ENCODE results near the gene ZFR.
A peak's percentile ranks its signal among the peaks of the same experiment; 100 is the strongest.
"Not testable (repeated sequence)": the region's sequence is repeated elsewhere in the genome, so short reads cannot be mapped to it uniquely, and the experiment has no call there.

ZFR gene

GRCh38 chr5:32450952-32451351 is 6.4 kb upstream of the ZFR start:
- no peak for DNase-seq (ENCODE audit: low read depth)

- DNase-seq (ENCODE audit: low read depth) = peak; percentile 35
Observed at GRCh38 chr5:32449262-32449661, 4.7 kb upstream of the ZFR start.

GRCh38 chr5:32446630-32447029 is 2.1 kb upstream of the ZFR start:
- no peak for DNase-seq (ENCODE audit: low read depth)

- DNase-seq (ENCODE audit: low read depth) = no peak
Observed at GRCh38 chr5:32445831-32446614, 1.5 kb upstream of the ZFR start.

- DNase-seq (ENCODE audit: low read depth) = no peak
Observed at GRCh38 chr5:32445287-32445758, 783 bp upstream of the ZFR start.

GRCh38 chr5:32443541-32444430 is 754 bp downstream of the ZFR start:
- peak; percentile 55 for DNase-seq (ENCODE audit: low read depth)

- DNase-seq (ENCODE audit: low read depth) = peak; percentile 62
Observed at GRCh38 chr5:32443145-32443540, 1.4 kb downstream of the ZFR start.

- no peak for DNase-seq (ENCODE audit: low read depth)
Observed at GRCh38 chr5:32439086-32439642, 5.4 kb downstream of the ZFR start.

GRCh38 chr5:32436553-32437242 is 7.8 kb downstream of the ZFR start:
- DNase-seq (ENCODE audit: low read depth) = no peak

- DNase-seq (ENCODE audit: low read depth) = no peak
Observed at GRCh38 chr5:32435383-32435782, 9.2 kb downstream of the ZFR start.

GRCh38 chr5:32434221-32434620 is 10.3 kb downstream of the ZFR start:
- DNase-seq (ENCODE audit: low read depth) = no peak

- DNase-seq (ENCODE audit: low read depth) = no peak
Observed at GRCh38 chr5:32432633-32433032, 11.9 kb downstream of the ZFR start.

GRCh38 chr5:32430825-32431224 is 13.7 kb downstream of the ZFR start:
- not testable (repeated sequence) for DNase-seq (ENCODE audit: low read depth)

- peak; percentile 11 for DNase-seq (ENCODE audit: low read depth)
Observed at GRCh38 chr5:32428426-32428825, 16.1 kb downstream of the ZFR start.

GRCh38 chr5:32426440-32427151 is 17.9 kb downstream of the ZFR start:
- no peak for DNase-seq (ENCODE audit: low read depth)

- DNase-seq (ENCODE audit: low read depth) = no peak
Observed at GRCh38 chr5:32422697-32423096, 21.8 kb downstream of the ZFR start.

GRCh38 chr5:32421075-32421474 is 23.5 kb downstream of the ZFR start:
- peak; percentile 9 for DNase-seq (ENCODE audit: low read depth)

GRCh38 chr5:32420506-32420905 is 24.0 kb downstream of the ZFR start:
- peak; percentile 81 for DNase-seq (ENCODE audit: low read depth)

GRCh38 chr5:32419791-32420190 is 24.7 kb downstream of the ZFR start:
- no peak for DNase-seq (ENCODE audit: low read depth)

GRCh38 chr5:32413466-32414263 is 30.9 kb downstream of the ZFR start:
- peak; percentile 6 for DNase-seq (ENCODE audit: low read depth)

- DNase-seq (ENCODE audit: low read depth) = no peak
Observed at GRCh38 chr5:32410630-32411029, 33.9 kb downstream of the ZFR start.

Measured in EH (cell line).